Measurements from ENCODE around the gene C16orf89. TPM values are rescaled to one million over a fixed set of nuclear protein-coding genes. Genes with fewer than 3 reads are reported as not detected.

The C16orf89 gene
- total RNA-seq, 1 donor from 2014 or later, result not detected

- no peak for TF ChIP-seq CTCF (IDR thresholded peaks at IDR 0.05; ENCODE audit: insufficient read depth, low read length, severe bottlenecking)
- FAIRE-seq, result no peak
- no peak for DNase-seq (ENCODE audit: low read depth)
These were observed 38.7 kb downstream of the C16orf89 start for GRCh38 chr16:5027086-5027485.

GRCh38 chr16:5026664-5027063, 39.1 kb downstream of the C16orf89 start:
- no peak for FAIRE-seq
- Histone ChIP-seq H3K36me3 (ENCODE audit: control insufficient read depth, insufficient read depth, low read length) (peaks cover 2% of the 10 kb centered on the region), H3K27me3 (ENCODE audit: control insufficient read depth, insufficient read depth, low read length) (no peaks in the 10 kb centered on the region), H3K4me3 (ENCODE audit: low read depth, low read length) (no peak overlapping the region)
- TF ChIP-seq CTCF (IDR thresholded peaks at IDR 0.05; ENCODE audit: insufficient read depth, low read length, severe bottlenecking), result no peak
- DNase-seq (ENCODE audit: low read depth), result no peak

More at GRCh38 chr16:5027086-5027485, 38.7 kb downstream of the C16orf89 start:
- peaks cover 2% of the 10 kb centered on the region for H3K36me3 ChIP-seq (ENCODE audit: control insufficient read depth, insufficient read depth, low read length)
- no peaks in the 10 kb centered on the region for H3K27me3 ChIP-seq (ENCODE audit: control insufficient read depth, insufficient read depth, low read length)
- H3K4me3 ChIP-seq (ENCODE audit: low read depth, low read length), result no peak overlapping the region

GRCh38 chr16:5025171-5025632, 40.6 kb downstream of the C16orf89 start:
- TF ChIP-seq CTCF (IDR thresholded peaks at IDR 0.05; ENCODE audit: insufficient read depth, low read length, severe bottlenecking), result peak; percentile 16
- H3K27me3 ChIP-seq (ENCODE audit: control insufficient read depth, insufficient read depth, low read length), result peaks cover 1% of the 10 kb centered on the region
- H3K4me3 ChIP-seq (ENCODE audit: low read depth, low read length), result no peak overlapping the region
- no peaks in the 10 kb centered on the region for H3K36me3 ChIP-seq (ENCODE audit: control insufficient read depth, insufficient read depth, low read length)
- DNase-seq (ENCODE audit: low read depth), result no peak
- no peak for FAIRE-seq

- Histone ChIP-seq H3K27me3 (ENCODE audit: control insufficient read depth, insufficient read depth, low read length) (peaks cover 2% of the 10 kb centered on the region), H3K36me3 (ENCODE audit: control insufficient read depth, insufficient read depth, low read length) (no peaks in the 10 kb centered on the region), H3K4me3 (ENCODE audit: low read depth, low read length) (no peak overlapping the region)
- DNase-seq (ENCODE audit: low read depth) (peak; percentile 68), FAIRE-seq (no peak)
- TF ChIP-seq CTCF (IDR thresholded peaks at IDR 0.05; ENCODE audit: insufficient read depth, low read length, severe bottlenecking), result peak; percentile 38
These were observed 41.1 kb downstream of the C16orf89 start for GRCh38 chr16:5024632-5025031.

- H3K27me3 ChIP-seq (ENCODE audit: control insufficient read depth, insufficient read depth, low read length), result peaks cover 2% of the 10 kb centered on the region
- DNase-seq (ENCODE audit: low read depth), result no peak
- no peaks in the 10 kb centered on the region for H3K36me3 ChIP-seq (ENCODE audit: control insufficient read depth, insufficient read depth, low read length)
- TF ChIP-seq CTCF (IDR thresholded peaks at IDR 0.05; ENCODE audit: insufficient read depth, low read length, severe bottlenecking), result no peak
- no peak overlapping the region for H3K4me3 ChIP-seq (ENCODE audit: low read depth, low read length)
- no peak for FAIRE-seq
These were observed 43.2 kb downstream of the C16orf89 start for GRCh38 chr16:5022521-5022920.

- Histone ChIP-seq H3K4me3 (ENCODE audit: low read depth, low read length) (no peak overlapping the region), H3K27me3 (ENCODE audit: control insufficient read depth, insufficient read depth, low read length) (peaks cover 2% of the 10 kb centered on the region), H3K36me3 (ENCODE audit: control insufficient read depth, insufficient read depth, low read length) (no peaks in the 10 kb centered on the region)
- DNase-seq (ENCODE audit: low read depth) (no peak), FAIRE-seq (no peak)
- no peak for TF ChIP-seq CTCF (IDR thresholded peaks at IDR 0.05; ENCODE audit: insufficient read depth, low read length, severe bottlenecking)
These were observed 45.2 kb downstream of the C16orf89 start for GRCh38 chr16:5020551-5020950.

Data from bronchial epithelial cell (primary cell).